Stimulated activated CD4-positive, alpha-beta T cell treated with anti-CD3 and anti-CD28 coated beads, Interleukin-15, amount 100 ng/mL, for 24 hours (primary cell): ENCODE results near the gene FXYD5.

Experiments
- DNase-seq: peaks from one replicate; pipeline ENCODE4 v3.0.0-alpha.2; 2020

The FXYD5 gene, protein sequence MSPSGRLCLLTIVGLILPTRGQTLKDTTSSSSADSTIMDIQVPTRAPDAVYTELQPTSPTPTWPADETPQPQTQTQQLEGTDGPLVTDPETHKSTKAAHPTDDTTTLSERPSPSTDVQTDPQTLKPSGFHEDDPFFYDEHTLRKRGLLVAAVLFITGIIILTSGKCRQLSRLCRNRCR

DNA sequence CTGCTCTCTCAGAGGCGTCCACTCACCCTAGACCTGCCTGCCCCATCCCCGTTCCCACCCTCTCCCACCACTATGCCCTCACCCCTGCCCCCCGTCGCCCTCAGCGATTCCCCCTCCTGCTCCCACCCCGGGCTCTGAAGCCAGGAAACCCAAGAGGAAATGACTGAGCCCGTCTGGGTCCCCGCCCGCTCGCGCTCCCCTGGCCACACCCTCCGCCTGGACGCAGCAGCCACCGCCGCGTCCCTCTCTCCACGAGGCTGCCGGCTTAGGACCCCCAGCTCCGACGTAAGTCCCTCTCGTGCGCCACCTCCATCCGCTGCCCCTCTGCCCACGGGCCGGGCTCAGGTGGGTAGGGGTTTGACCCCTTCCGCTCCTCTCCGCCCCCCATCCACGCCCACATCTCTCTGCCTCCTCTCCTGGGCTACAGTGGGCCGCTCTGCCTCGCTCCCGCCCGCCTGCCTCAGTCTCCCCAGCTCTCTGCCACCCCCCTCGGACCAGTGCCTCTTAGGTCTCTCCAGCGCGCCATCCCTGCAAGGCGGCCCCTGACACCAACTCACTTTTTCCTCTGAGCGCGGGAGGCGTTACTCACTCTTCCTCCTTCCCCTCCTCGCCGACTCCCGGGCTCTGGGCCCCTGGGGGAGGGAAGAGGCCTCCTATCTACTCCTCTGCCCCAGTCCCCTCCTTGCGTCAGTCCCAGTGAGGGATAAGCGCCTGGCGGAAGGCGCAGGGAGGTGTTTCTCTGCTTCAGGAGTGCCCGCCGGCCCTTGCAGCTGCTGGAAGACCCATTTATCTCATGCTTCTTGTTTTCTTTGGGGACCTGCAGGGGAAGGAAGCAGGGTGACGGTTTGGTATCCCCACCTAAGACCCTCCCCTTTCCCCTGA is at the start of gene FXYD5:
Gene FXYD5, plus strand, starts transcription at position 211 of the 882 bp plus-strand sequence. CDS start 816 bp downstream, outside the sequence.
- DNase-seq = peak; percentile 91

DNA sequence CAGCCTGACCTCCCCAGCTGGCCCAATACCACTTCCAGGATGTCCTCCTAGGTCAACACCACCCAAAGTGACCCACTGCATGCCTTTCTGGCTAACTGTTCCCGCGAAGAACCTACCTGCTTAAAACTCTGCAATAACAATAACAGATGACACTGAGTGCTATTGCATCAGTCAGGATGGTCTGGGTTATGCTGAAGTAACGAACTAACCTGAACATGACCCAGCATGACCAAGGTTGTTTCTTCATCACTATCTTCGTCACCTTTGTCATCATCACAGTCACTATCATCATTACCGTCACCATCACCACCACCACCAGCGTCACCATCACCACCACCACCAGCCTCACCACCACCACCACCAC is 49.5 kb upstream of the FXYD5 start:
- DNase-seq = no peak

DNA sequence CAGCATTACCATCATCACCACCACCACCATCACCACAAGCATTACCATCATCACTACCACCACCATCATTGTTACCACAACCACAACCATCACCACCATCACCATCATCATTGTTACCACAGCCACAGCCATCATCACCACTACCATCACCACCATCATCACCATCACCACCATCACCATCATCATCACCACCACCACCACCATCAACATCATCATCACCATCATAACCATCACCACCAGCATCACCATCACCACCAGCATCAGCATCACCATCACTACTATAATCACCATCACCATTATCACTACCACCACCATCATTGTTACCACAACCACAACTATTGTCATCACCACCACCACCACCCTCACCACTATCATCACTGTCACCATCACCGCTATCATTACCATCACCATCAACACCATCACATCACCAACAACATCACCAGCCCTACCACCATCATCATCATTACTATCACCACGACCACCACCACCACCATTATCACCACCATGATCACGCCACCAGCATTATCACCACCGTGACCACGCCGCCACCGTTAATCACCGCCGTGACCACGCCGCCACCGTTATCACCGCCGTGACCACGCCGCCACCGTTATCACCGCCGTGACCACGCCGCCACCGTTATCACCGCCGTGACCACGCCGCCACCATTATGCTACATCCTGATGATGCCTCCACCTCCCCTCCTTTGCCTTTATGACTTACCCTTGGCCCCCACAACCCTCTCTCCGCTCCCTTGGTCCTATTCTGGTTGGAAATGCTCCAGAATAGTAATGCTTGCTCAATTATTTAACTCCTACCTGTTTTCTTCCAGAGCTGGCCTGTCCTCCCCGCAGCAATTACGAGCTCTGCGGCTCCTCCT is 48.9 kb upstream of the FXYD5 start:
- DNase-seq = no peak

DNA sequence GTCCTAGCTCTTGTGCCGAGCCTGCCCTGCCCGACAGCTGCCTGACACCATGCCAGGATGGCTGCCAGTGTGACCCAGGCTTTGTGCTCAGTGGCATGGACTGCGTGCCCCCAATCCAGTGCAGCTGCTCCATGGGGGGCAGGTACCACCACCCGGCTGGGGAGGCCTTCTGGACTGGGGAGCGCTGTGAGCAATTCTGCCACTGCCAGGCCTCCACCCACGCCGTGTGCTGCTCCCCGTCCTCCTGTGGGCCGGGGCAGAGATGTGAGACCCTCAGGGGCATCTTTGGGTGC is 48.3 kb upstream of the FXYD5 start:
- no peak for DNase-seq

DNA sequence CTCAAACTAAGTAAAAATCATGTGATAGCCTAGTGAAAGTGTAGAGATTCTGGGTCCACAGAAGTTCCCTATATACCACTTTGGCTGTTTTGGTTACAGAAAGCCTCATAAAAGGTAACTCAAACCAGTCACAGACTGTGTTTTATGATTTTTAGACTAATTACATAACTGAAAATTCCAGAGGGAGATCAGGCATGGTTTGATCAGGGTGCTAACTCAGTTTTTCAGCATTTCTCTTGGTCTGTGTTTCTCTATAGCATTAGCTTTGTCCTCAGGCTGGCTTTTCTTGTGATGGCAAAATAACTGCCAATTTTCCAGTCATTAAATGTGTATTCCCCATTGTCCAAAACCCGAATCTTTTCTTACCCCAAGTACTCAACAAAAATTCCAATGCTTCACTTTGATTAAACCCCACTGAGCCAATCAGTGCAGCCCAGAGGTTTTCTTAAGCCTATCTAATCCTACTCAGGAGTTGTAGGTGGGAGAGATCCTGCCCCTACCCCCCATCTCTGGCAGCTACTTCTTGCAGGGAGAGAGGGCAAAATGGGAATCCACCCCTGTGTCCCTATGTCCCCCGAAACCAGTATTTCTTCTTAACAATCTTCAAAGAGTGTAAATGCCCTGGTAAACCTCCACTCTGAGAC is 47.5 kb upstream of the FXYD5 start:
- DNase-seq = no peak

DNA sequence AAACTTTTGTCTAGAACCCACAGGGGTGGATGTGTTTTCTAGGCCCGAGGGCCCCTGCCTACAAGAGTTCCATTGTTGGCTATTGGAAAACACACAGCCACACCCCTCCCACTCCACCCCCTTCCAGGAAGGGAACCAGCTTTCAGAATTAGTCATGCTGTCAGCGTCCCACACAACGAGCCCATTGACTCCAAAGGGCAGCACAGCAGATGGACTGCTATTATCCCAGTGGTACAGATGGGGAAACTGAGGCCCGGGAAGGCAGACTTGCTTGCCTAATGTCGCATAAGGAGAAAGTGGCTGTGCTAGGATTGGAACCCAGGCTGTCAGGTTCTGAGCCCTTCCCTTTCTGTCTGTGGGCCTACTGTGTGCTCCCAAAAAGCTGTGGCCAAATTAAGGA is 47.0 kb upstream of the FXYD5 start:
- peak; percentile 33 for DNase-seq

DNA sequence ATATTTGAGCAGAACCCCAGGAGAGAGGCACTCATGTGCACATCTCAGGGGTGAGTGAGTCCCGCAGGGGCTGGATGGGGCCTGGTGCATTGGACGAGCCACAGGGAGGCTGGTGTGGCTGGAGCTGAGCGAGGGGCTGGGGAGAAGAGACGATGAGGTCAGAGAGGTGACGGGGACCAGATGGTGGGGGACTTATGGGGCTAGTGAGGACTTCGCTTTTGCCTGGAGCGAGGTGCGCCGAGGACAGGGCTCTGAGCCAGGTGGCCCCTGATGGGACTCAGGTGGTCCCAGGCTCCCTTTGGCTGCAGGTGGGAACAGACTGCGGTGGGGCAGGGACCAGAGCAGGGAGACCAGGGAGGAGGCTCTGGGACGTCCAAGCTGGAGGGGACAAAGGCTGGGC is 45.8 kb upstream of the FXYD5 start:
- no peak for DNase-seq

DNA sequence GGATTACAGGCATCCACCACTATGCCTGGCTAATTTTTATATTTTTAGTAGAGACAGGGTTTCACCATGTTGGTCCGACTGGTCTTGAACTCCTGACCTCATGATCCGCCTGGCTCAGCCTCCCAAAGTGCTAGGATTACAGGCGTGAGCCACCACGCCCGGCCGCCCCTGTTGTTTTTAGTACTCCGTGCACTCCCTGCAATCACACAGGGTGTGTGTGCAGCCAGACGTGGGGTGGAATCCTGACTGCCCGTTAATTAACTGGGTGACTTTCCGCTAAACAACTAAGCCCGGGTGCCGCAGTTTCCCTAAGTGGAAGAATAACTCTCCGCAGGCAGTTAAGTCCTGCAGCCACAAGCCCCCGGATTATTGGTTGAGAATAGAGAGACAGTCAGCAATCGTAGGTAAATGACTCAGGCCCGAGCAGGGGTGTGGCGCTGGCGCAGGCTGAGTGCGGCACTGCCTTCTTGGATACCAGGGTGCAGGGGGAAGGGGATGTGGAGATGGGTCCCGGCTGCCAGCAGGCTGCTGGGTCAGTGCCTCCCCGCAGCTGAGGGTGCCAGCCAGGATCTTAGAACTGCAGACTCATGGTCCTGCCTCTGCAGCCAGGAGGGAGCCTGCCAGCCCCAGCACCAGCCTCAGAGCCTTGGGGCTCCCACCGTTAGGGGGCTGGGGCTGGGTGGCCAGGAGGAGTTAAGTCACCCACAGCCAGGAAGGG is 45.0 kb upstream of the FXYD5 start:
- no peak for DNase-seq

DNA sequence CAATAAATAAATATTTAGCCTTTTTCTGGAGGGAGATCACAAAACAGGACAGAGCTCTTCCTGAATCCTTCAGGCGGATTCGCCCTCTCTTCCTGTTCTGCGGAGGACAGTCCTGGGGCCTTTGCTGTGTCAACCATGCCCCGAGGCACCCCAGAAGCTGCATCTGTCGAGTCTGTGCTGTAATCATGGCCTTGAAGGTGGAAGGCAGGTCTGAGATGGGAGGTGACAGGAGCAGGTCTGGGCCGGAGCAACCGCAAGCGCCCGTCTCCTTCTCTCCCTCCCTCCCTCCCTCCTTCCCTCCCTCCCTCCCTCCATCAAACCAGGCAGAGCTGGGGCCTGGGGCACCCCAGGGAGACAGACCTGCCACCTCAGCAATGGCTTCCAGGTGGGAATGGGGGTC is 43.6 kb upstream of the FXYD5 start:
- no peak for DNase-seq

DNA sequence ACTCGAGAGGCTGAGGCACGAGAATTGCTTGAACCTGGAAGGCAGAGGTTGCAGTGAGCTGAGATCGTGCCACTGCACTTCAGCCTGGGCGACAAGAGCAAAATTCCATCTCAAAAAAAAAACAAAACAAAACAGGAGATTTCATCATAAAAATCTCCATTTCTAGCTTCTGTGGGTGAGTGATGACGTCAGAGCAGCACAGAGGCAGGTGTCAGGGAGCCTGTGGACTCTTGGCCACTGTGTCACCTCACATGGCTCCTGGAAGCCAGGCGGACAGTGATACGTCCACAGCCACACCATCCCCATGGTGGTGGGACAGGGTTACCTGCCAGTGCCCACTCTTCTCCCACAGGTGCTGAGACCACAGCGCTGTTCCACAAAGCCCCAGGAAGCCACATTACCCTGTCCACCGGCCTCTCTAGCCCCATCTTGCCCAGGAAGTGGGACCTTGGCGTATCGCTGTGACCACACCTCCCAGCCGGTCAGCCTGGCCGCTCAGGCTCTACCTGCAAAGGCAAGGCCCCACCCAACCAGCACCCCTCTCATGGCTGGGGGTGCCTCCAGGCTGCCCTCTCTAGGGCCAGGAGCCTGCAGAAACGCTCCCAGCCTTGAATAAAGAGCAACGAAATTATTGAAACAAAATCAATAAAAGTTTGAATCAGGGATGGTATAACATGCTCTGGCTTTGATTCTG is 41.4 kb upstream of the FXYD5 start:
- DNase-seq = no peak

DNA sequence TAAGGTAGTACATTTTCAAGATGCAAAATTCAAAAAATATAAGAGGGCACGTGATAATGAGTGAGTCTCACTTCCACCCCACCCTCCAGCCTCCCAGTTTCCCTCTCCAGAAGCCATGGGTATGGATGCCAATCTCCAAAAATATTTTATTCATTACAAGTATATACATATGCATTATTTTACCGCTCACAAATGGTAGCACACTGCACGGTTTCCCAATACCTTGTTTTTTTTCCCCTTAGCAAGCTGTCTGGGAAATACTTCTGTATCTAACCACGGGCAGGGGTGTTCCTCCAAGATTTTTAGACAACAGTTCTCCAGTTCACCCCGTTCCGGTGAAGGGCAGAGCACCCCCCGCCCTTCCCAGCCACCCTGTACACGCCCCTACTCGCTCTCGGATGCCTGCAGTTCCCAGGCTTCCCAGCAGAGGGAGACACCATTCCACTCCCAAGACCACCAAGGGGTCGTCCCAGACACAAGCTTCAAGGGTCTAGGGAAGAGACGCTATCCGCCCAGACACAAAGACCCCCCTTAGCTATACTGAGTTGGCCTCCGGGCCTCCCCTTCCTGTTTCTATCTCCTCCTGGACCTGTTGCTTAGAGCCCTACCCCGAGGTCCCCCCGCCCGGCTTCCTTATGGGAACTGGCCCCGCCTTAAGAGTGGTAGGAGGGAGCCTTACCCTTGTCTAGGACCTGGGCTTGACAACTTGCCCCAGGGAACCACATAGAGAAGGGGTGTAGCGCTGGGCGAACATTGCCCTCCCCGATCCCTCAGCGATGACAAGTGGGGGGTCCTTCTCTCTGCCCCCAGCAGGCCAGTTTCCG is 40.0 kb upstream of the FXYD5 start:
- DNase-seq = peak; percentile 73

DNA sequence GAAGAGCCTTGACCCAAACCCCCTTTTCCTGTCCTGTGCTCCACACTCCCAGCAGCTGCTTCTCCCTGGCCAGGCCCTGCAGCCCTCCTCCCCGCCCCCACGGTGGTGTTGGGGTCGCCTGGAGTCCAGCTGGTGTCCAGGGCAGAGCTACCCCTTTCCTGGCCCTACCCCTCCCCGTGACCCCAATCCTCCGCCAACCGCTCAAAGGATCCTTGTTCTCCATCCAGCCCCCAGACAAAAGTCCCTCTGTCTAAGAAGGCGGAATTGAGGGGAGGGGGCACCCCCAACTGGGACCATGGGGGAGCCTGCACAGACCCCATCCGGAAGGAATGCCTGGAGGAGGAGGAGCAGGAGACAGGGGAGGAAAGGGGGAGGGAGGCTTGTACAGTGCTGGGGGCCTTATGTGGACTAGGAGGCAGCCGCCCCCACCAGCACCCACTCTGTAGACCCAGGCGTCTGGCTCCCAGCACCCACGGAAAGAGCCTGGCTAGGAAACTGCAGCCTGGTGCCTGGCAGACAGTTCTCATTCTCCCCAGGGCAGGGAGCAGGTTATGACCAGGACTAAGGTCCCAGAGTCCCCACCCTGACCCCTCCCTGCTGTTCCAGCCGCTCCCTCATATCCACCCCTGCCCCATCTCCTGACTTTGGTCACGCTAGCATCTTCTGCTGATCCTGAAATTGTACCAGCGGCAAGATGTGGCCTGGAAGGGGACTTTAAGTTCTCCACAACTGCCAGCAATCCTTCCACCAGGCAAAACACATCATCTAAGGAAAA is 39.2 kb upstream of the FXYD5 start, which contains the start of gene FXYD3:
Gene FXYD3, plus strand, starts transcription at position 647 of the 775 bp plus-strand sequence. CDS start 3,554 bp downstream, outside the sequence.
- DNase-seq = no peak

DNA sequence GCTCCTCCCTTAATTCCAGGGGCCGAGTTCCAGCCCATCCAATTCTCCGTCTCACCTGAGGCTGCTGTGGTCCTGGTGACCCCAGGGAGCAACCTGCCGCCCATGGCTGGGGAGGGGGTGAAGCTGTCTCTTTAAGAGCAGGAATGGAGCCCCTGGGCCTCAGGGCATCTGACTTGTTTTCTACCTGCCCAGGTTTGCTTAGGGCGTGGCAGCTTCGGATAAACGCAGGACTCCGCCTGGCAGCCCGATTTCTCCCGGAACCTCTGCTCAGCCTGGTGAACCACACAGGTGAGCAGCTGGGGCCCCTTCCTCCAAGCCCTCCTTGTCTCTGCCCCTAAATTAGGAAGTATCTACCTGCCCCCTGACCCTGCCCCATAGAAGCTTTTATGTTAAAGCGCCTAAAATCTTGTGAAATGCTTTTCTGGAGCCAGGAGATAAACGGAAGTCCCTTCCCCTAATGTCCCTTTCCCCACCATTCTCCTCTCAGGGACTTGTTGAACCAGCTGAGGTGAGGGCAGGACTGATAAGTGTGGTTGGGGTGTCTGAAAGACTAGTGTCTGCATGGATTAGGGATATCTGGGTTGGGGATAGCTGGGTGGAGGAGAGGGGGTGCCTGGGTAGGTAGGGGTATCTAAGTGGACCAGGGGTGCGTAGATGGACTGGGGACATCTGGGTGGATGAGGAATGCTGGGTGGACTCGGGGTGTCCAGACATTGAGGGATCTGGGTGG is 38.3 kb upstream of the FXYD5 start:
- no peak for DNase-seq

DNA sequence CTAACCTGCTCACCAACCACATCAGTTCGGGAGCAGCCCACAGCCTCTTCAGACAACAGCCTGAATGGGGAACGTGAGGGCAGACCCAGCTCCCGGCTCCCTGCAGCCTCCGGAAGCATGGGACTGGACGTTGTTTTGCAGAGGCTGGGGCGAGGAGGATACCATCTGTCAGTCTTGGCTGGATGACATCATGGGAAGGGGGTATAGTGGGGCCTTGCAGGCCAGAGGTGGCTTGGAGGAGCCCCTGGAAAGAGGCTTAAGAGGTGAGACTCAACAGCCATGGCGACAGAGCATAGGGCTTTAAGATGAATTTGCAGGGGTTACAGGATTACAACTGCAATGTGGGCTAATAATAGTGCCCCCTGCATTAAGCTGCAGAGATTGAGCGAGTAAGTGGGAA is 37.4 kb upstream of the FXYD5 start:
- no peak for DNase-seq

DNA sequence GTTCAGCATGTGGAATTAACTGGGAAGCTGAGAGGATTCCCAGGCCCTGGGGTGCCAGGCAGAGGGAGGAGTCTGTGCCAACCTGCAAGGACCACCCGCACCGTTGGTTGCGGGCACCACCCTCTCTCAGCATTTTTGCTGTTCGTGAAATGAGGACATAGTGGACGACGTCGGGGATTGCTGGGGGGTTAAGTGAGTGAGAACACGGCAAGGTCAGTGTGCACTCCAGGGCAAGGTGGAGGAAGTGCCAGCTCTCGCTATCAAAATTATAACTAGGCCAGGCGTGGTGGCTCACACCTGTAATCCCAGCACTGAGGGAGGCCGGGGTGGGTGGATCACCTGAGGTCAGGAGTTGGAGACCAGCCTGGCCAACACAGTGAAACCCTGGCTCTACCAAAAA is 36.7 kb upstream of the FXYD5 start:
- DNase-seq = no peak

DNA sequence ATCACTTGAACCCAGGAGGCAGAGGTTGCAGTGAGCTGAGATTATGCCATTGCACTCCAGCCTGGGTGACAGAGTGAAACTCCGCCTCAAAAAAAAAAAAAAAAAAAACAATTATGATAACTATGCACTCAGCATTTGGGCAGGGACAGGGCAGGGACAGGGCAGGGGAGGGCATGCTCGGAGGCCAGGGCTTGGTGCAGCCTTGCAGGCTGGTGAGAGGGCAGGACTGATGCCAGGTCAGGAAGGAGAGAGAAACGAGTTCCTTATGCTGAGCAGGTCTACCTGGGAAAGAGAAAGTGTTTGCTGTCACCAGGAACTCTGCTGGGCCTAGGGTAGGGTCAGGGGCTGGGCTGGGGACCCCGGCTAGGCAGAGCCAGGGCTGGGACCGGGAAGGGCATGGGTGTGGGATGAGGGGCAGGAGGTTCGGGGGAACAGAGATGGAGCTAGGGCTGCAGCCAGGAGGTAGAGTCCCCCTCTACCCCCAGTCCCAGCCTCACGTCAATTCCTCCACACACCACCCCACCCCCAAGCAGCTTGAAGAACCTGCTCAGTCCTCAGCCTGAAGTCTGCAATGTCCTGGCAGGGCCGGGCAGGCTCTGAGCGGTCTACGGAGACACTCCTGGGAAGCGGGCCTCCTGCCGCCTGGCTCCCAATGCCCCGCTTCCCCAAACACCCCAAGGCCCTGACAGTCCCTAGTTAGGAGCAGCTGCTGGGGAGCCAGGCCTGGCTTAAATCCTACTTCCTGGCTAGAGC is 36.1 kb upstream of the FXYD5 start:
- no peak for DNase-seq

DNA sequence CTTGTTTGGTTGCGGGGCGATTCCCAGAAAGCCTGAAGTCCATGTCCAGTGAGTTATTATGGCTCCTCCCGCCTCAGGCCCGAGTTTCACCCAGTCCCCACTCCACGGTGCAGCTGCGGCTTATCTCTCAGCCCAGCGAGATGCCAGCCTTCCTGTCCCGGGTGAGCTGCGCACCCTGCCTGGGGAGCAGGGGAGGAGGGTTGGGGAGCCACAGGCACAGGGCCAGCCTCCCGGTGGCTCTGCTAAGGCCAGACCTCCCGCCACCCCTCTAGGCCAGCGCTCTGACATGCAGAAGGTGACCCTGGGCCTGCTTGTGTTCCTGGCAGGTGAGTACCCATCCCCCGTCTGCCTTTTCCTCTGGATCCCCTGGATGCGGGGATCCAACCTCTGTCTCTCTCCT is 35.4 kb upstream of the FXYD5 start:
- DNase-seq = no peak

DNA sequence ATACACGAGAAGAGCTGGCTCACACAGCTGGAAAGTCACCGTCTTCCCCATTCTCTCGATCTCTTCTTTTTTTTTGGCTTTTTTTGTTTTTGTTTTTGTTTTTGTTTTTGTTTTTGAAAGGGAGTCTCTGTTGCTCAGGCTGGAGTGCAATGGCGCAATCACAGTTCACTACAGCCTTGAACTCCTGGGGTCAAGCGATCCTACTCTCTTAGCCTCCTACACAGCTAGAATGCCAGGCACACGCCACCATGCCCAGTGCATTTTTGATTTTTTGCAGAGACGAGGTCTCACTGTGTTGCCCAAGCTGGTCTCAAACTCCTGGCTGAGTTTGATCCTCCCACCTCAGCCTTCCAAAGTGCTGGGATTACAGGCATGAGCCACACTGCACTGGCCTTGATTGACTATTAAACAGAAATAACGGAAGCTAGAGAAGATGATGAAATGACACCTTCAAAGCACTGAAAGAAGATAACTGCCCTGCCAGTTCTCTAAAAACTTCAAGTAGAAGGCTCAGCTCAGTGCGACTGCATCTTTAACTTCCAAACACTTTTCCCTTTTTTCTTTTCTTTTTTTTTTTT is 34.9 kb upstream of the FXYD5 start:
- DNase-seq = no peak
